Hepatocyte (in vitro differentiated cells): ENCODE measurements around the gene ACO1.

ENCODE experiments used
- EZH2 ChIP-seq: fragments of 200-600 bp; sonication (generic); IDR thresholded peaks from 2 replicates; pipeline ENCODE4 v1.6.1; 2016; ENCODE audit warnings: antibody characterized with exemption, mild to moderate bottlenecking, borderline replicate concordance
- TF ChIP-seq, protein P1 (sequence below): fragments of 200-600 bp; sonication (generic); IDR thresholded peaks from 2 replicates; pipeline ENCODE4 v1.5.1; 2016; ENCODE audit warnings: antibody characterized with exemption, mild to moderate bottlenecking; ENCODE audit not compliant: poor library complexity

DNA sequence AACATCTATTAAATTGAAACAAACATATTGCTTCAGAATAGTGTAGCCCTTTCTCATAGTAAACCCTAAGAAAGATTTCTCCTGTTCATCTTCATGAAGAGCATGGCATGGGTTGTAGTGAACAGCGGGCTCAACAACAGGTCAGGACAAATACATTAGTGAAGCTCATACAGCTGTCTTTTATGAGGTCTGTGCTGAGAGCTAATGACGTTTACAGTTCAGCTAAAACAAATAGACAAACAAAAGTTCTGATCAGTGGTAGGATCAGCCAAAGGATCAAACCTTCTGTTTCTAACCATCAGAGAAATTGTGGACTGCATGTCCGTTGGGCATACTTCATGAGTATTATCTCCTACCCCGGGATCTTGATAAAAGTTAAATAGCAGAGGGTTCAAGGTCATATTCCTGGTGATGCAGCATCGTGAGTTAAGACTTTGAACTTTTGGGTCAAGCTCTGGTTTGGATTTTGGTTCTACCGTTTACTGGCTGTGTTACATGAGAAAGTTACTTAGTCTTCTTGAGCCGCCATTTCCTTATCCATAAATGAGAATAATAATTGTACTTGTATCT is 37.9 kb downstream of the ACO1 start:
- TF ChIP-seq, protein P1, sequence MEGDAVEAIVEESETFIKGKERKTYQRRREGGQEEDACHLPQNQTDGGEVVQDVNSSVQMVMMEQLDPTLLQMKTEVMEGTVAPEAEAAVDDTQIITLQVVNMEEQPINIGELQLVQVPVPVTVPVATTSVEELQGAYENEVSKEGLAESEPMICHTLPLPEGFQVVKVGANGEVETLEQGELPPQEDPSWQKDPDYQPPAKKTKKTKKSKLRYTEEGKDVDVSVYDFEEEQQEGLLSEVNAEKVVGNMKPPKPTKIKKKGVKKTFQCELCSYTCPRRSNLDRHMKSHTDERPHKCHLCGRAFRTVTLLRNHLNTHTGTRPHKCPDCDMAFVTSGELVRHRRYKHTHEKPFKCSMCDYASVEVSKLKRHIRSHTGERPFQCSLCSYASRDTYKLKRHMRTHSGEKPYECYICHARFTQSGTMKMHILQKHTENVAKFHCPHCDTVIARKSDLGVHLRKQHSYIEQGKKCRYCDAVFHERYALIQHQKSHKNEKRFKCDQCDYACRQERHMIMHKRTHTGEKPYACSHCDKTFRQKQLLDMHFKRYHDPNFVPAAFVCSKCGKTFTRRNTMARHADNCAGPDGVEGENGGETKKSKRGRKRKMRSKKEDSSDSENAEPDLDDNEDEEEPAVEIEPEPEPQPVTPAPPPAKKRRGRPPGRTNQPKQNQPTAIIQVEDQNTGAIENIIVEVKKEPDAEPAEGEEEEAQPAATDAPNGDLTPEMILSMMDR: no peak
- no peak for TF ChIP-seq EZH2
